ENCODE data around the gene KMT2E.

Gene KMT2E

DNA sequence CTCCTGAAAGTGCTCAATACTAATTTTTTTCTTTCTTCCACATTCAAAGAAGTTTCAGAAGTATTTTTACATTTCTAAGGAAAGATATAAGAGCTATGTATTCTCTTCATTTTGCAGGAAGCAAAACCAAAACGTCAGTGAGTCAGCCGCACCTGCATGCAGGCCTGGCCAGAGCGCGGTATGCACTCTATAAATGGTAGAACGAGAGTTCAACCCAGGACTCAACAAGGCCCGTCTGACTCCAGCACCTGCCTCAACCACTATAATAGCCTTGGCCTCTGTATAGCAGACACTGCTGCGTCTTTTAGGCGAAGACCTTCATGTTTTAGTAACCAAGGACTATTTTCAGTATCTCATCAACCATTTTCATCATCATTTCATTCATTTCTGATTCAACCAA, 113.2 kb downstream of the KMT2E start:
- H3K4me3 ChIP-seq (ENCODE audit: low read depth, low read length), result no peak overlapping the region

DNA sequence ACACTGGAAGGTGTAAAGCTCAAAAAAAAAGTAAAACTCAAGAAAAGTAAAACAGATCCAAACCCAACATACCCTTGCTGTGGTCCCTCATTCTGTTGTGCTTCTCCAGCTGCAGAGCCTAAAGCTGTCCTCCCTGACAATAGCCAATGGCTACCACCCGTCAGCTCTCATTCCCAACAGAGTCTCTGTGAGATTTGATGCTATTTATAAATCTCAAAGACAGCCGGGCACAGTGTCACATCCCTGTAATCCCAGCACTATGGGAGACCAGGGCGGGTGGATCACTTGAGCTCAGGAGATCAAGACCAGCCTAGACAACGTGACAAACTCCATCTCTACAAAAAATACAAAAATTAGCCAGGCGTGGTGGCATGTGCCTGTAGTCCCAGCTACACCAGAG, 116.0 kb downstream of the KMT2E start:
- no peak overlapping the region for H3K4me3 ChIP-seq (ENCODE audit: low read depth, low read length)

DNA sequence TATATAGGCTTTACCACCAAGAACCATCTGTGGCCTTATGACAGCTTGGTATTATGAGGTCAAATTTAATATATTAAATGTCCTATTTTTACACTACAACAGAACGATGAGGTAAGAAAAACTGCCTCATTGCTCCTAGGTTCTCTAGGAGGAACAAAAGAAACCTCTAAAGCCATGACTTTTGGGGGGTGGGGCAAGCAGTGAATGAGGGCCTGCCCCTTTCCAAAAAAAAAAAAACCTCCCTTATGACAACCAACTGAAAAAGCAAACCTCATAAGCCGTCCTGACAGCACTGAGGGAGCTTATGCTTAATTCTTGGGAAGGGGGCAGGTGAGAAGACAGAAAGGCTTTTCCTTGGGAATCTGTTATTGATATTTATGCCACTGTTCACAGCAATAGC, 116.6 kb downstream of the KMT2E start:
- no peak overlapping the region for H3K4me3 ChIP-seq (ENCODE audit: low read depth, low read length)

DNA sequence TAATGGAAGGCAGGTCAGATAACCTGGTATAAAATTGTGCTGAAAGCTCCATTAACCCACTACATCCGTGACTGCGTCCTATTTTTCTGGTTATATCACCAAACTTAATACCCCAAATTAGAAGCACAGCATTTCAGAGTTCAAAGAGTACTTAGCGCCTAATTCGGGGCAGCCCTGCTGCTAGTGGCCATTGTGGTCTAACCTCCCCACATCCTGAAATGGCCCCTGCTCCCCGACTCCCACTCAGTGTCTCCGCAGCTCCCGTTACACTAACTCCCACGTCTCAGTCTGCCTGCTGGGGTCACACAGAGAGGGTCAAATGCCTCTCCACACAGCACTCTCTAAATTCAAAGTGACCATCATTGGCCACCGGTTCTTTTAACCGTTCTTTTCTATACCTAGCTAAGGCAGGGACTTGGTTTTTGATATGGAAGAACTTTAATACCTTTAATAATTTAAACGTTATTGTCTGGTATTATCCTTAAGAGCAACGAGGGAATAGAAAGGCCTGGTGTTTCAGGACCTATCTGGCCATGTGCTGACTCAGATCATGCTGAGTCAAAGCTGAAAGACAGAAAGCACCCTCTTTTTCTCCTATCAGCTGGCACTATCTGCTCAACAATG, 117.1 kb downstream of the KMT2E start:
- no peak overlapping the region for H3K4me3 ChIP-seq (ENCODE audit: low read depth, low read length)

DNA sequence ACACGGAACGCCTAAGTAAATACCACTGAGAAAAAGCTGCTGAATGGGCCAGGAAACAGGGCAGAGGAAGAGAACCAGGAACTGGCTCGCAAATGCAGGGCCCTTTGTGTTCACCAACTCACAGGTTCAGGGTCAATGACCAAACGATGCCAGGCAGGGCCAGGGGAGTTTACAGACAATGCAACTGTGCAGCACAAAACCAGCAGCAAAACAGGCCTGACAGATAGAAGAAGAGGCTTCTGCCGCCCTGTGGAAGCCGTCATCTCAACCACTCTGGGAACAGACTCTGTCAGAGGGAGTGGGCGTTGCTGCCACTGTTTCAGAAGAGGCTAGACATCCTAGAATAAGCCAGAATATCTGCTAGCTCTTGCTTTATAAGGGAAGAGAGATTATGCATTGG, 117.9 kb downstream of the KMT2E start:
- H3K4me3 ChIP-seq (ENCODE audit: low read depth, low read length), result no peak overlapping the region

DNA sequence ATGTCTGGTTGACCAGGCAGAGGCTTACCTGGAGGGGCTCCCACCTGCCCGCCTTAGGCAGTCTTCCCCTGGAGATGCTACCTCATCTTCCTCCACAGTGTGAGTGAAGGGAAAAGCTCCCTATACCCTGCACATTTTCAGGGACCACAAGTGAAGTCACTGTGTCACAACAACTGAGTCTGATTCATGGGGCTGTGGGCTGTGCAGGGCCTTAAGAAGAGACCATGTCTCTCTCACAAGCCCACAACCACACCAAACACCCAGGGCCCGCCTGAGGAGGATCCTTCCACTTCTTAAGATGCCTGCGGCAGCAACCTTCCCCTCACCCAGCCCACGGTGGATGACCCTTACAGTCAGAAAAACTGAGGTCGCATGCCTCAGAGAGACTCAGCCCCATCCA, 118.3 kb downstream of the KMT2E start:
- no peak overlapping the region for H3K4me3 ChIP-seq (ENCODE audit: low read depth, low read length)

DNA sequence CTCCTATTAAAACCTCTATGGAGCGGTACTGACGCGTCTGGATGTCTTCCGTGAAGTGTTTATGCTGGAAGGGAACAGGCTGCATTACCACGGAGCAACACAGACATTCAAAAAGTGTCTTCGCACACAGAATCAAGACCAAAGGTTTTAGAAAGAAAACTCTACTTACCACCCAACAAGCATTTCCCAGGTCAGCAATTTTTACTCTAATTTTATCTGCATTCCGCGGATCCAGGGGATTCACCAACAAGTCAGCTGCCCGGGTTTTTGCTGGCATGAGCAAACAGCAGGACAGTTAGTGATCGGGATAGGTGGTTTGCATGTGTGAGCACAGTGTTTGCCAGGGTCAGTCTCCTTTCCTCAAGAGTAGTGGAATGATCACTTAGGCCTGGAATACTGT, 118.8 kb downstream of the KMT2E start:
- no peak overlapping the region for H3K4me3 ChIP-seq (ENCODE audit: low read depth, low read length)

DNA sequence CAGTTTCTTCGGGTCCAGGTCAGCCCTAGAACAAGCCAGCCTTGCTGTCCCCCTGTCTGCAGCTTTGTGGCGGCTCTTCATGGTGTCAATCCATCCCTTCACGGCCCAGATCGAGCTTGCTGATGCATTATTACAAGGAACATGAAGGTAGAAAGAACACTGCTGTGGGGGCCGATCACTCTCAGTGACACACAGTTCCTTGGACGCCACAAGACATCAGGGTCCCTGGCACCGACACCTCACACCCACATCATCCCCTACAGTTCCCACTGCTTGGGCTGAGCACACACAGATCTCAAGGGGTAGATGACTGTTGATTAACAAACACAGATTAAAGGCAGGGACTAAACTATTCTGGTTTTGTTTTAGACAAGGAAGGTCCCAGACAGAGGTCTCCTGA, 119.4 kb downstream of the KMT2E start:
- no peak overlapping the region for H3K4me3 ChIP-seq (ENCODE audit: low read depth, low read length)

DNA sequence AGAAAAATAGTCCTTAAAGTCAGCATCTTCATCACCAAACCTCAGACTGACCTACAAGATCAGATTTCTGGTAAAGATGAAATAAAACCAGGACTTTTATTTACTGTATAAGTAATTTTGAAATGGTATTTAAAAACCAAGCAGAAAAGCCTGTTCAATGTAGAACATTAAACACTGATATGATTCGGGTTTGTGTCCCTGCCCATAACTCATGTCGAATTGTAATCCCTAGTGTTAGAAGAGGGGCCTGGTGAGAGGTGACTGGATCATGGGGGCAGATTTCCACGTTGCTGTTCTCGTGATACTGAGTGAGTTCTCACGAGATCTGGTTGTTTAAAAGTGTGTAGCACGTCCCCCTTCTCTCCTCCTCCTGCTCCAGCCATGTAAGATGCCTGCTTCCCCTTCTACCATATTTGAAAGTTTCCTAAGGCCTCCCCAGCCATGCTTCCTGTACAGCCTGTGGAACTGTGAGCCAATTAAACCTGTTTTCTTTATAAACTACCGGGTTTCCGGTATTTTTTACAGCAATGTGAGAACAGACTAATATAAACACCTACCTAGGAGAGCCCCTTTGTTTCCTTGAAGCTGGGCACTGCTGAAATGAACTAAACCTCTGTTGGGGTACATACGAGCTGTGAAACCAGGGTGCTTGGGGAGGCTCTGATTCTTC, 120.1 kb downstream of the KMT2E start:
- no peak overlapping the region for H3K4me3 ChIP-seq (ENCODE audit: low read depth, low read length)

DNA sequence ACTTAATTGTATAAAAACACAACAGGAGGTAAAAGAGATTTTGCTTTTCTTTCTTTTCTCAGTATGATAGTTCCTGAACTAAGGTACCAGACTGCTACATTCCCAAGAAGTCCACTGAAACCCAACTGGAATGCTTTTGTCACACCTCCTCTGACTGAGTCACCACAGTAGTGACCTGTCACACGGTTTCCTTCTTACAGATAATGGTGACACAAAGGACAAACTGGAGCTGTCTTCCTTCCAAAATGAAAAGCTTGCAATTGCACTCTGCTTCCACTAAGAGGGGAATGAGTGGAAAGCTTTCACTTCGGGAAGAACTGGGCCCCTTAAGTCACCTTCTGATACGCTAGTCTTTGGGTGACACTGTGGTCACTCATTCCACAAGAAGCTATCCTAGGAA, 122.2 kb downstream of the KMT2E start:
- no peak overlapping the region for H3K4me3 ChIP-seq (ENCODE audit: low read depth, low read length)

DNA sequence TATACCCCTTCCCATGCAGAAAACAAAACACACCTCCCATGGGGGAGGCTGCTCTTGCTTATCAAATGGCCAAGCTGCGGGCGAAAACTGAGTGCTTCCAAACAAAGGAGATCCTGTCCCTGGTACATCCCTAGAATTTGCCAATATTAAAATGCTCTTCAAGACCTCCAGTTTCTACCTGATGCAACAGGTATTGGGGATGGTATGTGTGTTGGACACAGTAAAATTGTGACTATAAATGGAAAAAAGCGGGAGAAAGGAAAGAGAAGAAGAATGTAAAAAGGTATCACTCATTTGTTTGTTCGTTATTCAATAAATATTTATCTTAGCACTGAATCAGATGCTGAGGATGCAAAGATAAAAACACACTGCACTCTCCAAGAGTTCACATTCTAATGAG, 123.9 kb downstream of the KMT2E start:
- H3K4me3 ChIP-seq (ENCODE audit: low read depth, low read length), result no peak overlapping the region

DNA sequence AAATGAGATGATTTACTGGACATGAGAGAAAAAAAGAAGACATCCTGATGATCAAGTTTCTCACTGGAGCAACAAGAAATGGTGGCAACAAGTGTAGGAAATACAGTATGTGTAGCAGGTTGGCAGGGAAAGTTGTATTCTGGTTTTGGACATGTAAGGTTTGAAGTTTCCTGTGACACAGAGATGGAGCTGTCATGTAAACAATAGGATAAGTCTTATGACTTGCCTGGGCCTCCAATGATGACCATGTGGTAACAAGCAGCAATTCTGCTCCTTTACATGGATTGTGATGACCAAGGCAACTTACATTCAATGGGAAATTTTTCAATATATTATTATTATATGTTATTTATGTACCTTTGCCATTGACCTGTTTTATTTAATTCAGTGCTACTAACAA, 125.4 kb downstream of the KMT2E start:
- no peak overlapping the region for H3K4me3 ChIP-seq (ENCODE audit: low read depth, low read length)

DNA sequence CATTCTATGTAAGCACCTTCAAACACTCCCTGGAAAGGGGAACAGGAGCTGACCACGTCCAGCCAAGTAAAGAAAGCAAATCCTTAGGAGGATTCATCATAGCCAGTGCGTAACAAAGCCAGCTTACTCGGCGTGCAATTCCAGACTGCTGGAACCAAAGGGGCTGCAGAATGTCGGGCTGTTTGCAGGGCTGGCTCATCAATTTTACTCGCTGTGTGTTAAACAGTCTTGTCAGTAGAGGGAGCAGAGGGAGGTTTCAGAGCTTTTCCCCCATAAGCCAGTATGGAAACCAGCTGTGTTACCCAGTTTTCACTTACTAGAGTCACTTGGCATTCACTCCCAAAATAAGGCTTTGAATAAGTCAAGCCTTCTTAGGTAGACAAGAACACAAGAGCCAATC, 127.1 kb downstream of the KMT2E start:
- H3K4me3 ChIP-seq (ENCODE audit: low read depth, low read length), result no peak overlapping the region

DNA sequence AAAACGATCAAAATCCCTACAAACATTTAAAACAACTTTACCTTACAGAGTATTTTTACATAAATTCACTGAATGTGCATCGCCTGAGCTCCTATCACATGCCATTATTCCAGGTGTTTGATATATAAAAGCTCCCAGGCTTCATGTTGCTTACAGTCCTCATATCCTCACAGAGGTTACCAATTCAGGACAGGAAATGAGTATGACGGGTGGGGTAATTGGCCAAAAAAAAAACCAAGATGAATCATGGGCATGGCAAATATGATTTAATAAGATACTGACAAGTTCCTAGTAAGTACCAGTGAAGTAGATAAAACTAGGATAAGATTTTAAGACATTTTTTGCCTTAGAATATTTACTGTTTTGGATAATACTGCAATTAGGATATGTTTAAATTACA, 135.8 kb downstream of the KMT2E start:
- H3K4me3 ChIP-seq (ENCODE audit: low read depth, low read length), result no peak overlapping the region

DNA sequence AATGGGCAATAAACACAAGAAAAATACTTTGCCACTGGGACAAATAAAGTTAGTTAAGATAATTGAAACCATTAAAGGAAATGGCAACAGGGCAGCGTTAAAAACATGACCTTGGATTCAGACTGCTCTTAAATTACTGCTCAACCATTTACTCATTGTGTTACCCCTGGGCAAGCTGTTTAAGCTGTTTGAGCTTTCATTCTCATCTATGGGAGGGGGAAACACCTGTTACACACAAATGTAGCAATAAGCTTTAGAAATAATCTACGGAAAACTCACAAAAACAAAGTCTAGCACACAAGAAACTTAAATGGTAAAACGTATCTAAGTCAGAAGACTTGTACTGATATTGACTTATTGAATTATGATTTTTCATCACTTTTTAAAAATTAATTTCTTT, 137.1 kb downstream of the KMT2E start:
- H3K4me3 ChIP-seq (ENCODE audit: low read depth, low read length), result no peak overlapping the region

DNA sequence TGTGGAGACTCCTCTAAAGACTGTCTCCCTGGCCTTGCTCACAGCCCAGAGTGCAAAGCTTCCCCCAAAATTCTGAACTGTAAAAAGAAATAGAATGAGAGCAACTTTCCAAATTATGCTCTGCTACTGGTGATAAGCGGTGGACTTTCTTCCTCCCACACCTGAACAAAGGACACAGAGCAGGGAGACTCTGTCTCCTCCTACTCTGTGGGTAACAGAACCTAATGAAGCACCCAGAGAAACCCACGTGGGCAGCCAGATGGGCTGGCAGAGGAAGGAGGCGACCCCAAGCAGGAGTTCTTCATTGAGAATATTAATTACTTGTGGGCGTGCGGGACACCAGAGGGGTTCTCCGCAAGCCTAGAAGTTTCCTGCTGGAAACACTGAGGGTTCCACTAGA, 139.5 kb downstream of the KMT2E start:
- no peak overlapping the region for H3K4me3 ChIP-seq (ENCODE audit: low read depth, low read length)

DNA sequence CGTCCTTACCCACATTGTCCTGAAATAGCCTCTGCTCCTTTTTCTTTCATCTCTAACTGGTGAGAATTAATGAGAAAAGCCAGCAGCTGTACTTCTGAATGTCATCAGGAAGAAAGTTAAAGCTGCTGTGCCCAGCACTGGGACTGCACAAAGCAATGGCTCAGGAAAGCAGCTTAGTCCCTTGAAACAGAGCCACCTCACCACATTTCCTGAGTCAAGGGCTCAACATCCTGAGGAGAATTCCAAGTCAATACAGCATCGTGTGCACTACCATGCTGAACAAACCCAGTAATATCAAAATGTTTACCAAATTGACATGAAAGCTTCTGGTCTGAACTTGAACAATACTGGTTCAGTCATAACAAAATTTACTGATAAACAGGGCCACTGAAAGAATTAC, 140.1 kb downstream of the KMT2E start:
- no peak overlapping the region for H3K4me3 ChIP-seq (ENCODE audit: low read depth, low read length)

DNA sequence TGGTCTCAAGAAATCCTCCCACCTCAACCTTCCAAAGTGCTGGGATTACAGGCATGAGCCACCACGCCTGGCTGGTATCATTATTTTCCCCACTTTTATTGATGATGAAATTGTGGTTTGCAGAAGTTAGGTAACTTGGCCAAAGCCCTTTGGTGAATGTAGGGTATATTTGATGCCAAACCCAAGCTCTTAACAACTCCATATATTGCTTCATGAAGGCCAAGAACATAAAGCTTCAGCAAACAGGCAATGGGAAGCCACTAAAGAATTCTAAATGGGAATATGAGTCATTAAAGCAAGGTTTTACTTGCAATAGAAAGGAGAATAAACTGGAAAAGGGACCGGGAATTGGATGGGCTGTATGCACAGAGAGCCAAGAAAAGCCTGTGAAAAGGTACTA, 142.7 kb downstream of the KMT2E start:
- no peak overlapping the region for H3K4me3 ChIP-seq (ENCODE audit: low read depth, low read length)

DNA sequence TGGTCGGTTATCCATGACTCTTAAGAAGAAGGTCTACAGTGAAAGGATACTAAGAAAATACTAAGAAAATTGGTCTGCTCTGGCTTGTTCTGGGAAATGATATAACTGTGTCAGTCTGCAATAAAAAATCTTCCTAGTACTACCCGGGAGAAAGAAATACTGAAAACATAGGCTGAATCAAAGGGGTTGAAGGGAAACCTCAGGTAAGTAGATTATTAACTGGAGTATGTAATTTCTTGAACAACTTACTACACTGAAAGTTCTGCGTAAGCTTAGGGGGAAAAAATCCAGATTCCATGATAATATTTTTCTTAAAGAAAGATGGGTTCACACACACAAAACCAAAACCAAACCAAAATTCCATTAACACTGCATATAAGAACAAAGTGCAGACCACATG, 143.3 kb downstream of the KMT2E start:
- H3K4me3 ChIP-seq (ENCODE audit: low read depth, low read length), result no peak overlapping the region

DNA sequence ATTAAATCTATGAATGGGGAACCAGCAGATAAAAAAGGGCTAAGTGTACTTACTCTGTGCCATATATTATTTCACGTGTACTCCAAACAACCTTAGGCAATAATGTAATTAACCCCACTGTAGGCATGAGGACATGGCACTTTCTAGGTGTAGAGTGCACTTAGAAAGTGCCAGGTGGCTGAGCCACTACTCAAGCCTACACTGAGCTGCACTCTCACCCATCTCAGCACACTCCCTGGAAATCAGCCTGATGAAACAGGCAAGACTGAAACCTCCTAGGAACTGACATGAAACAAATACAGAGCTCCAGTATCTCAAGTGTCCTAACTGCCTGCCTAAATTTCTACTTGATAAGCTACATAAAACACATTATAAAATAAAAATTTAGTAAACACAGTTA, 147.4 kb downstream of the KMT2E start:
- no peak overlapping the region for H3K4me3 ChIP-seq (ENCODE audit: low read depth, low read length)
